ENCODE measurements around the gene ADRA2C.

The ADRA2C gene

DNA sequence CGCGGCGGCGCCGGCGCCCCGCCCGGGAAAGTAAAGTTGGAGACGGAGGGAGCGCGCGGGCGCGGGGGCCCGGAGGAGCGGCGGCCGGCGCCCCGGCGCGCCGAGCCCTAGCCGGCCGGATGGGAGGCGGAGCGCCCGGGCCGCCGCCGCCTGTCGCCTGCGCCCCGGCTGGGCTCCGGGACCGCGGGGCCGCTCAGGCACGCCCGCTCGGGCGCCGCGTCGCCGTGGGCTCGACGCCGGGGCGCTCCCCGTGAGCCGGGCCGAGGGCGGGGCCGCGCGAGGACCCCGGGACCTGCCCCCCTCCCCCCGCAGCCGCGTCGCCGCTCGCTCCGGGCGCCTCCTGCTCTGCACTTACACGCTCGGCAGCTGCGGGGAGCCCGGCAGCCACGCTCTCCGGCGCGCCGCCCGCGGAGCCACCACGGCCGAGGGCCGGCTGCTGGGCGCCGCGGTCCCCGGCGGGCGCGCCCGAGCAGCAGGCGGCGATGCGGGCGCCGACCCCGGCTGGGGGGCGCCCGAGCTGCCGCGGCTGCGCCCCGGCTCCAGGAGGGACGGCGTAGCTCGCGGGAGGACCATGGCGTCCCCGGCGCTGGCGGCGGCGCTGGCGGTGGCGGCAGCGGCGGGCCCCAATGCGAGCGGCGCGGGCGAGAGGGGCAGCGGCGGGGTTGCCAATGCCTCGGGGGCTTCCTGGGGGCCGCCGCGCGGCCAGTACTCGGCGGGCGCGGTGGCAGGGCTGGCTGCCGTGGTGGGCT lies at the start of gene ADRA2C:
ADRA2C (plus strand) TSS at position 350 of the 749 bp plus-strand sequence; CDS start at position 572, 222 bp downstream.
- DNase-seq = no peak

DNA sequence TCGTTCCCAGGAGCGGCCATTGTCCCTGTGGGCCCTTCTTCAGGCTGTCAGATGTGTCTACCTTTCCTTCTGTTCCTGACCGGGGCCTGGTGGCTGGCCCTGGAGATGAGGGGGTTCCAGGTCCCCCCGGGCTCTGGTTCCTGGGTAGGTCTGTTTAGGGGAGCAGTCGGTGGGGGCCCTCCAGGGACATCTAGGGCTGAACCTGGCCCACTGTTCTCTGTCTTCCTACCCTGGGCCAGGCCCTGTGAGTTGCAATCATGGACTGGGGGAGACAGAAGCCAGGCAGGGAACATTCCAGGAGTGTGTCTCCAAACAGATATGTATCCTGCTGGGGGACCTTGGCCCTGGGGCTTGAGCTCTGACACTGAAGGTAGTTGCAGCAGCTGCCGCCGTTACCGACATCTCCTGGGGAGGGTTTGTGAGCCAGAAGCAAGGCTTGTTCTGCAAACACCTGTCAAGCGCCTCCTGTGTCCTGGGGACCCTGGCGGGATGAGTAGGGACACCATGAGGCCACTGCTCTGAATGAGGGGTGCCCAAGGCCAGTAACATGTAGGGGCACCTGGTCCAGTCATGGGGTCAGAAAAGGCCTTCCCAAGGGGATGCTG lies 49.5 kb upstream of the ADRA2C start:
- DNase-seq = no peak

DNA sequence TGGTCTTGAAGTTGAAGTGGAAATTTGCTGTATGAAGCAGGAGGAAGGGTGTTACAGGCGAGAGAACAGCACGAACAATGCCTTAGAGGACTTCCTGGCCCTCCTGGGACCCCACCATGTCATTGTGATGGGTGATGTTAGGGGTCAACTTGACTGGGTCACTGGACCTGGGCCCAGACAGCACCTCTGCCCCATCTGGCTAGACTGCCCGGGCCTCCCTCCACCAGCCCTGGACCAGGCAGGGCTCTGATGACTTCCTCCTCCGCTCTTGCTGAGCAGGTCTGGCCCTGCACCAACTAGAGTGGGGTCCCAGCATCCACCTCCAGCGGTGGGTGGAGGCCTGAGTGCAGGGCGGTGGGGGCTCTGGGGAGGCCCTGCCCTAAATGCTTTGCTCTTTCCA lies 48.9 kb upstream of the ADRA2C start:
- no peak for DNase-seq

DNA sequence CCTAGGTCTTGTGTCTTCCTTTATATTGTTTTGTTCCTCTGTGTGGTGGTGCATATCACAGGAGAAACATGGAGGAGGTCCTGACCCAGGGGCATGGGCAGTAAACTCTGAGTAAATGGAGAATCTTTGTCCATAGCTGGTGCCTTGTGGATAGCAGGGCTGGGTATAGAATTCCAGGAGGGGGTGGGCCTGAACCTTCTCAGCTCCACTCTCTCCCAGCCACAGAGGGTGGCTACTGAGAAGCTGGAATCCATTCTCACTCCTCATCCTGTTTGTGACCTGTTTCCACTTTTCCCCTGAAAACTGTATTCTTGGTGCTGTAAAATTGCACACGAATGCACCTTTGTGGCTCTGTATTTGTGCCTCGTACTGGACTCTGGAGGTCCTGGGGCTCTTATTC lies 47.7 kb upstream of the ADRA2C start:
- no peak for DNase-seq

DNA sequence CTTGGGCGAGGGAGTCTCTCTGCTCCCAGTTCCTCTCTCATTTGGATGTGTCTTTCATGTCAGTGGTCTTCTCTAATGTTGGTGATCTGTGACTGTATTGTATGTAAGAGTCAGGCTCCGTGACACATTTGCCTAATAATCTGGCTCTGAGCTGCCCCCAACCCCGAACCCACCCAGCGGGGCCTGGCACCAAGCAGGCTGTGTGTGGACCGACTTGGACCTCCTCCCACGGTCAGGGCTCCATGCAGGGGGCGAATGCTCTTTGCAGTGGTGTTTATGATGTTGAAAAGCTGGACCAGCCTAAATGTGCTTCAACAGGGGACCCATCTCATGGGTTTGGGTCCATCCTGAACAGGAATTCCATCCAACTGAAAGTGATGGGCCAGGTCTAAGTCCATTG lies 47.0 kb upstream of the ADRA2C start:
- no peak for DNase-seq

DNA sequence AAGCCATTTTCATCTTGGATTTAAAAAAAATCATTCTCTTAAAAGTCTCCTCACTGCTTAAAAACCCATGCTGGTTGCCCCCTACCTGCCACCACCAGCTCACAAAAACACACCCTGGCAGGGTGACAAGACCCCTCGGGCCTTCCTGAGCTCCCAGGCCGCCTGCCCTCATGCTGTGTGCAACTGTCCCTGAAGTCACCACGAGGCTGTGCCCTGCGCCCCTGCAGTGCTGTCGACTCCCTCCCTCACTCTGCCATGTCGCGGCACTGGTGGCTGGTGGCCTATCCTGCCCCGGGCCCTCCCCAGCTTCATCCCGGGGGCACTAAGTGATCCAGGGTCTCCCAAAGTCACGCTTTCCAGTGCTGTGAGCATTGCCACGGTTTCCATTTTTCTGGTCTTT lies 46.3 kb upstream of the ADRA2C start:
- DNase-seq = no peak

DNA sequence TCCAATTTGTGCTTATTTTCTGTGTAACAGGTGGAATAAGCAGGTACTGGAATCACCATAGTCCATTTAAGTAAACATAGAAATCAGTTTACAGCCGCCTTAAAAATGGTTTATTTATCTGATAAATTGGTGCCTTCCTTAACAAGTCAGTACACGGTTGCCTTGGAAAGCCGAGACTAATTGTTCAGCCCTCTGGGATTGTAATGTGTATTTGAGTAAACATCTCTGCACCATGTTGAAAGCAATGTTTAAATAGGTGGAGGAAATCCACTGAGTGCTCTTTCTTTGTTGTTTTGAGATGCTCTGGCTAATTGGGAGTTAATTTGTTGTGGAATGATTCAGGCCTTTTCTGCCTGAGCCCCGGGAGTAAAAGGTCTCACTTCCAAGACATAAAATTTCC lies 45.7 kb upstream of the ADRA2C start:
- no peak for DNase-seq

DNA sequence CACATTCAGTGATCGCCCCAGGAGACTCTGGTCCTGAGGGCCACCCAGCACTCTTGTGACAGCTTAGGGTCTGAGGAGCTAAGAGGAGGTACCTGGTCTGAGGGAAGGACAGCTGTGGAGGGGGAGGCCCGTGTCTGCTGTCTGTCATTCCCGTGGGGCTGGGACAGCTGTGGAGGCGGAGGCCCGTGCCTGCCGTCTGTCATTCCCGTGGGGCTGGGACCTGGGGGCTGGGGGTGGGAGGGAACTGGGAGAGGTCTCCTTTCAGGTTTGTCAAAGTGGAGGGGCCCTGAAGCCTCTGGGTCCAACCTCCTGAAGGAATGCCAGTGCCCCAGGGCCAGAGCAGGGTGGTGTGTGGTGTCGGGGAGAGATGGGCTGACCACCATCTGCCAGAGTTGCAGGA lies 45.0 kb upstream of the ADRA2C start:
- DNase-seq = no peak

DNA sequence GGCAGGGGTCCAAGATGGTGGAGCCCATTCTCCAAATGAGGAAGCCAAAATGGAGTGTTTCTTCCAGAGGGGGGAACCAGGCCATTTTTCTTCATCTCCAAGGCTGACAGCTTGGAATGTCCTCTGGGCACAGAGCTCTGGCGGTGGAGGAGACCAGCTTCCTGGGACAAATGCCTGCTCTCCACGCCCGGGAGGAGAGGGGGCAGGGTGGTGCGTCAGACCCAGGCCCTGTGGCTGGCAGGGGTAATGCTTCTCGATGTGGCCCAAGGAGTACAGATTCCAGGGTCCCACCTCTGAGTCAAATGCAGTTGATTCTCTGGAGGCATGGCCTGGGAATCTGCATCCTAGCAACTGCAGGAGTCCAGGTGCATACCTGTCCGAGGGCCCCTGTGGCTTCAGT lies 44.6 kb upstream of the ADRA2C start:
- DNase-seq = no peak

DNA sequence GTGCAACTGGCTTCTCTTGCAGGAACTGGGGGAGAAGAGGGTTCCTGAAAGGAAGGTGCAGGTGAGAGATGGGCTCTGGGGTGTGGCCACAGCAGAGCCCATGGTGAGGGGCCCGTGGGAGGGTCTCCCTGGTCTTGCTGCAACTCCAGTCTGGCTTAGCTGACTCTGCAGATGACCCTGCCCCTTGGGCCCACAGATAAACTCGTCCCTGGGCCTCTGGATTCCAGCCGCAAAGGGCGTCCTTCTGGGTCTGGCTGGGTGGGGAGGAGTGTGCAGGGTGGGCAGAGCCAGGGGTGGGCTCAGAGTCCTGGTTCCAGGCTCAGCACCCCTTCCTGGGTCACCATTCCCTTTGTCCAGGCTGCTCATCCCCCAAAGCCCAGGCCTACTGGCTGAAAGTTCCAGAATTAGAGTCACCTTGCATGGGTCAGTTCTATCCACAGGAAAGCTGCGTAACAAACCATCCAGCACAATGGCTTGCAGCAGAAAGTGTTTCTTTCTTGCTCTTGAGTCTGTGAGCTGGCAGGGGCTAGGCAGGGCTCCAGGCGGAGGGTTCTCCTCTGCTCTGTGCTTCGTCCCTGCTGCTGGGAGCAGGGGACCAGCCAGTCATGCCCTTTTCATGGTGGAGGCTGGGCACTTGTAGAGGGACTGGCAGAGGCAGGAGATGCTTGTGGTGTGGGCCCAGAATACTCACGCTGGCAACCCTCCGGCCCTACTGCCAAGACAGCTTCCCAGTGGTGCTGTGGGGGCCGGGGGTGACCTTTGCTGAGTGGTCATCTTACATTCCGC lies 43.5 kb upstream of the ADRA2C start:
- DNase-seq = no peak

DNA sequence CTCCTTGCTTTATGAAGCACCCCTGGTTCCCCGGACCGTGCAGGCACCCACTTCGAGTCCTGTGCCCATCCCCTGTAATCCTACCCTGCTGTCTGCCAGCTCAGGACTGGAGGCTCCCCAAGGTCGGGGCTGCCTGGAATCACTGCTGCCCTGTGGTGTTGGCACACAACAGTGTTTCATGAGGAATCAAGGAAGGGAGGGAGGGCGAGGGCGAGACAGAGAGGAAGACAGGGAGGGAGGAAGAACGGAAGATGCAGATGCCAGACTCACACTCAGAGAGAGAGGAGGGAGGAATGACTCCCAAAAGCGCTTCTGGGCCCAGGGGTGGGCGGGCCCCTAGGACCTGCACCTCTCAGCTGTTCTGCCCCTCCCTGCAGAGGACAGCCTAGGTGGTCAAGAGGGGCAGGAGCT lies 42.9 kb upstream of the ADRA2C start:
- no peak for DNase-seq

DNA sequence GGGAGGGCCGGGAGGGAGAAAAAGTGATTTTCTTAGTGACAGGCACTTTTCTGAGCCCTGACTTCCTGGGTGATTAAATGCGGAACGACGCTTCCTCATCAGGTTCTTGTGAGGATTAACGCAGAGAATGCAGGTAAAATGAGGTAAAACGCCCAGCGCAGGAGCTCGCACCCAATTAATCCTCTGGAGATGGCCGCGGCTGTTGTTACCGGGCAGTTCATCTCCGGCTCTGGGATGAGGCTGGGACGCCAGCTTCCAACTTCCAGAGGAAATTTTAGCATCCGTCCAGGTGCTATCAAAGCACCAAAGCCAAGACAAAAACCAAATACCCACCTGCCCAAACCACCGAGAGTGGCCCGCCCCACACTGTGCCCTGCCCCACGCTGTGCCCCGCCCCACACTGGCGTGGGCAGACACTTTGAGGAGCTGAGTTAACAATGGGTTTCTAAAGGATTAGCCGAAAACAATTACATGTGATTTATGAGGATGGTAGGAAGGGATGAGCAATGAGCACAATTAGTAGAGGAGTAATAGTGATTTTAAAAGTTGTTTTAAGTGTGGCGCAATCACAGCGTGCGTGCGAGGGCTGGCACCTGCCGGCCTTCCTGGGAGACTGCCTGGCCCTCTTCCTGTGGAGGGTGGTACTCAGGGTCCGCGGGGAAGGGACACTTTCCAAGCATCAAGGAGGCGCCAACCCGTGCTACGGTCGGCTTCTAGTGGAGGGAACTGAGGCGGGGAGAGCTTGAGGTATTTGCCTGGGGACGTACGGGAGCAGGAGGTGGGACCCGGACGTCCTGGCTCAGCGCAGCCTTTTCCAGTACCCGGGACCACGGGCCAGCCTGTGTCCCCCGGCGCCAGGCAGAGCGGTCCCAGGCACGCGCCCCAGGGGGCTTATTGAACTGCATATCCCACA lies 41.6 kb upstream of the ADRA2C start:
- DNase-seq = no peak

DNA sequence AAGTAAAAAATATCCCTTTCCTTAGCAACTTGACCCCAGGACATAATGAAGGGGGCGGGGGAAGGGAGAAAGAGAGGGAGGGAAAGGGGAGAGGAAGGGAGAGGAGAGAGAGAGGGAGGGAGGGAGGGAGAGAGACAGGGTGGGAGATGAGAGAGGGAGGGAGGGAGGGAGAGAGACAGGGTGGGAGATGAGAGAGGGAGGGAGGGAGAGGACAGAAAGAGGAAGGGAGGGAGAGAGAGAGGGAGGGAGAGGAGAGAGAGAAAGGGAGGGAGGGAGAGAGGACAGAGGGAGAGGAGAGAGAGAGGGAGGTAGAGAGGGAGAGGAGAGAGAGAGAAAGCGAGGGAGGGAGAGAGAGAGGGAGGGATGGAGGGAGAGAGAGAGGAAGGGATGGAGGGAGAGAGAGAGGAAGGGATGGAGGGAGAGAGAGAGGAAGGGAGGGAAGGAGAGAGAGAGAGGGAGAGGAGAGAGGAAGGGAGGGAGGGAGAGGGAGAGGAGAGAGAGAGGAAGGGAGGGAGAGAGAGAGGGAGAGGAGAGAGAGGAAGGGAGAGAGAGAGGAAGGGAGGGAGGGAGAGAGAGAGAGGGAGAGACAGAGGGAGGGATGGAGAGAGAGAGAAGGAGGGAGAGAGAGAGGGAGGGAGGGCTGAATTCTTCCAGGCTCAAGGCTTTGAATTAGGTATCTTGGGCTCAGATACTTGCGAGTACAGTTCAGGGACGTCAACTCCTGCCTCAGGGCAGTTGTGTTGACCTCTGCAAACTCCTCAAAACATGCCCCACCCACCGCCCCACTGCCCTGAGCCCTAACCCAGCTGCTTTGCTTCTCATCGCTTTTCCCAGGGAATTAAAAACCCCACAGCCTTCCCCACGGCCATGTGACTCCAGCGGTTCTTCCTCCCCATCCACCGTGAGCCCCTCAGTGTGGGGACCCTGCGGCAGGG lies 40.0 kb upstream of the ADRA2C start:
- DNase-seq = no peak

DNA sequence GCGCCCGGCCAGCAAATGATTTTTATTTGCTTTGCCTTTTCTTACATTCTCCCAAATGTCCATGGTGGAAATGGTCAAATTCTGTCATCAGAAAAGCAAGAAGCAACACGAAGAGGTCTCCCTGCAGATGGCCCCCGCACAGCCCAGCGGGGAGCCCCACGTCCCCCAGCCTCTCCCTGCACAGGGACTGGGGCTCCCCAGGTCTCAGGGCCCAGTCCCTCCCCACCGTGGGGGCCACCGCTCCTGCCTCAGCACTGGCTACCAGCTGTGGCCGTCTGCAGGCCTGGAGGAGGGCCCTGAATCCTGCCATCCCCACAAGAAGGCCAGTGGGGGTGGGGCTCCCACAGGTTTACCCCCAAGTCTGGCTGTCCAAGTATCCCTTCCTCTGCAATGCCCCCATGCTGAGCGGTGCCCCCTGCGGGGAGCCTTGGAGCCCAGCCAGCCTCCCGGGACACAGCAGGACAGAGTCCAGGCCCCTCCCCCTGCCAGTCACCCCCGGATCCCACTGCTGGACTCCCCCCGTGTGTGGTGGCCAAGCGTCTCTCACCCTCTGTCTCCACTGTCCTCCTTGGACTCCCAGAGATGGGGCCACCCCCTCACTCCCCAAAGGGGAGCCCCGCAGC lies 38.2 kb upstream of the ADRA2C start:
- DNase-seq = no peak

DNA sequence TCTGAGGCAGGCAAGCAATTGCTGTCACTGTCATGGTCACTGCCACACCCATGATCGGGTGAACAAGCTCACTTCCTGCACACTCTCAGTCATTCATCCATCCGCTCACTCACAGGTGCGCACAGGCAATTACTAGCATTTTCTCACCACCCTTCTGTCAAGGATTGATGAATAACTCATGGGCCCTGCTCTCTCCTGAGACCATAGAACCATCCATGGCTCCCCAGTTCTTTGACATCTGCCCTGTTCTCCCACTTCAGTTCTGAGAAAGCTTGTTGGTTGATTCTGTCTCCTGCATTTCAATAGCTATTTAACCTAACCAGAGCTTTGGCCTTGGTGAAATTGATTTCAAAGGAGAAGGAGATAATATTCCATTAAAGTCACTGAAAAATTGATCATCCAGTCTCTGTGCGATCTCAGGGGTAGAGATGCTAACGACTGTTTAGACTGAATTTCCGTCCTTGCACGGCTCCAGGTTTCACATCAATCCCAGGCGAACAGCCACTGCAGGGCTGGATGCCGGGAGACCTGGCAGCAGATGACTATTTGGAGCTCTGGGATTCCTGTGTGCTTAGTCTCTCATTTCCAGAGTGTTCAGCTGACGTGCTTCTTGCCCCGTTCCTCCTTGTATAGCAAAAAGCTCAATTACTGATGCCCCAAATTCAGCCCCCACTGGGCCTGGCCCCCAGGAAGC lies 36.9 kb upstream of the ADRA2C start:
- DNase-seq = no peak

DNA sequence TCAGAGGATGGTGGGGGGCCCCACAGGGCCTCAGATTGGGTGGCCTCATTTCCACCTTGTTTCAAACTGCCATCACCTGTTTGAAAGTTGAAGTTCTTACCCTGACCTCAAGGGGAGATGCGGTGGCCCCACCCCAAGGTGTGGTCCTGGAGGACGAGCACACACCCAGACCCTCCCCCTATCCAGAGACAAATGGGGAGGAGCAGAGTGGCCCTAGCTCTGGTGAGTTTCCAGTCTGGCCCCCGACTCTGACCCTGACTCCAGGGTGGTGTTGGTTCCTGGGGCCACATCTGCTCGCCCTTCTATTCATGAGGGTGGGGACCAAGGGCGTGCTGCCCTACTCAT lies 36.3 kb upstream of the ADRA2C start:
- DNase-seq = no peak

DNA sequence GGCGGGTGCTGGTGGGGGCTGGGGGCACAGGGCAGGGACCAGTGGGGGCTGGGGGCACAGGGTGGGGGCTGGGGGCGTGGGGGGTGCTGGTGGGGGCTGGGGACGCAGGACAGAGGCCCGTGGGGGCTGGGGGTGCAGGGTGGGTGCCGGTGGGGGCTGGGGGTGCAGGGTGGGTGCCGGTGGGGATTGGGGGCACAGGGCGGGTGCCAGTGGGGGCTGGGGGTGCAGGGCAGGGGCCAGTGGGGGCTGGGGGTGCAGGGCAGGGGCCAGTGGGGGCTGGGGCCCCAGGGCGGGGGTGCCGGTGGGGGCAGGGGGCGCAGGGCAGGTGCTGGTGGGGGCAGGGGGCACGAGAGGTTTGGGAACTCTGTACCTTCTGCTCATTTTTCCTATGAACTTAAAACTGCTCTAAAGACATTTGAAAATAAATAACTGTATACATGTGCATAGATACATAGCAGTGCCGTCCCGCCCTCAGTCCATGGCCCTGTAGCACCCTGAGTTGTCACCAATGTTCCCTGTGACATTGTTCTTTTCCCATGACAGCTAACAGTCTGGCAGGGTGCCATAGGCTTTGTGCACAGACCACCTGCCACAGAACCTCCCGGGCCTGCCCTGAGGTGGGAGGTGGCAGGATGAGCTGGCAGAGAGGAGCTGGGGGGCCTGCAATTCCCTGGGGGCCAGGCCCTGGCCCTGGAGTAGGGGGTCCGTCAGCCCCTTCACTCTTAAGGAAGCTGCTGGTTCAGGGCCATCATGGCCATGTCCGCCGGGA lies 35.6 kb upstream of the ADRA2C start:
- DNase-seq = no peak

DNA sequence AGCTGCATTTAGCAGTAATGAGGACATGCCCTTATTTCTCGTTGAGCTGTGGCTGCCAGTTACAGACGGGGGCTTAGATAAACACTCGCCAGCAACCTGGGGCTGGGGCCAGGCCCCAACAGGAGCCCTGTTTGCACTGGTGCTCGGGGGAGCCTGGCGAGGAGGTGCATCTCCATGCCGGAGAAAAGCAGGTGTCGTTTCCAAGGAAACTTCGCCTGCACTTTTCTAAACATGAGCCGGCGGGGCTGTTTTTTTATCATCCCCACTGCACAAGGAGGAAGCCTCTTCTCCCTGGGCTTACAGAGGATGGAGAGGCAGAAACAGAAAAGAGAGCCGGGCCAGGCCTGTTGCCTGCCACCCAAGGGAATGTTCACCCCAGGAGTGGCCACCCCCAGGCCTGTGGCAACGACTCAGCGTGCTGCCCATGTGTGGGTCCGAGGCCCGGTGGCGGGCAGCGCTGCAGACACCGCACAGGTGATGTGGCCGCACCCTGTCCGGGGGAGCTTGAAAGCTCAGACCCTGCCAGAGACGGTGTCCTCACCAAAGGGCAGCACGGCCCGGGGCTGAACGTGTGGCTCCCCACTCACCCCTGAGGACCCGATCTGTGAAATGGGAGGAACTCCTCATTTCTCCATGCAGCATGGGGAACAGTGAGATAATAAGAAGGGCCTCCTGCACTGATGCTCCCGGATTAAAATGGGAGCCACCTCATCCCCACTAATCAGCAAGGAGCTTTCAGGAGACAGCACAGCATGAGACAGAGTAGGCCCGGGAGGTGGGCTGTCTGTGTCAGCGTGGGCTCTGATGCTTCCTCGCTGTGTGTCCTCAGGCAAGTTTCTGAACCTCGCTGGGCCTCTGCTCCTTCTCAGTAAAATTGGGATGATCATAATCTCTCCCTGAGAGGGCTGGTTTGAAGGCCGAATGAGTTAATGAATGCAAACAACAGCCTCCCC lies 33.8 kb upstream of the ADRA2C start:
- no peak for DNase-seq

DNA sequence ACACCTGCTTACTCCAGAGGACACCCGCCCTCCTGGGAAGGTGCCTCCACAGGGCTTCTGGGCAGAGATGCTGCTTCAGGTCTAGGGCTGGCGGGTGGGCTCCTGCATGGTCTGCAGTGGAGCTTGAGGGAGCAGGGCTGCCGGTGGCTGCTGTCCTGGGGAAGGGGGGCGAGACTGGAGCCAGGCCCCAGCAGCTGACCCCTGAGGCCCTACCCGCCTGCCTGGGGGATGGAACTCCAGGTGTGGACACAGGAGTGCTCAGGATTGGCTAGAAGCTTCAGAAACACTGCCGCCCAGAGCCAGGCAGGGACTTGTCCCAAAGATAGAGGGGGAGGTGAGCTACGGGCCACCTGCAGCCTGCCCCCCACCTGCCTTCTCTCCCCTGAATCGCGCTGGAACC lies 33.0 kb upstream of the ADRA2C start:
- no peak for DNase-seq
